HEK293 (cell line): ENCODE data around the gene VPS4A.

Source experiments
- CTCF ChIA-PET: fragments of 350-600 bp; formaldehyde crosslinking; extraction: SDS; loops from one replicate; lab custom pipeline; 2021; ENCODE audit warnings: antibody characterized with exemption; lab: Yijun Ruan, JAX
- POLR2A ChIA-PET: fragments of 300-600 bp; formaldehyde crosslinking; extraction: SDS; loops from one replicate; lab custom pipeline; 2020; ENCODE audit warnings: antibody characterized with exemption, inconsistent platforms; lab: Yijun Ruan, JAX
- H3K27ac ChIP-seq: fragments of 200-500 bp; sonication (Bioruptor generic); 2 replicates; pipeline ENCODE4 v1.5.1; 2014; ENCODE audit warnings: low read depth, low read length, control low read depth, inconsistent platforms; ENCODE audit errors: extremely low read depth
- H3K36me3 ChIP-seq, 2 experiments: fragments of 200-500 bp in 1 of 2; sonication (Bioruptor generic) in 1 of 2; 1 replicate in 1 of 2; 2 replicates in 1 of 2; pipeline ENCODE4 v1.5.1; 2014 to 2017; ENCODE audit warnings: inconsistent platforms in 2 of 2, low read length in 2 of 2; ENCODE audit not compliant: control insufficient read depth in 2 of 2, insufficient read depth in 1 of 2
- H3K4me1 ChIP-seq: fragments of 200-500 bp; sonication (Bioruptor generic); 2 replicates; pipeline ENCODE4 v1.5.1; 2014; ENCODE audit warnings: mild to moderate bottlenecking, low read length, inconsistent platforms; ENCODE audit not compliant: control insufficient read depth, insufficient read depth
- H3K4me3 ChIP-seq: 2 replicates; pipeline ENCODE4 v1.5.1; 2011; ENCODE audit warnings: low read depth, mild to moderate bottlenecking, control low read depth, low read length, moderate library complexity
- H3K9me3 ChIP-seq: fragments of 200-500 bp; sonication (Bioruptor generic); 2 replicates; pipeline ENCODE4 v1.5.1; 2014; ENCODE audit warnings: low read depth, low read length, inconsistent platforms; ENCODE audit not compliant: control insufficient read depth, insufficient read depth
- ATF2 ChIP-seq: fragments of 450-650 bp; formaldehyde crosslinking; IDR thresholded peaks from 2 replicates; pipeline ENCODE4 v1.5.1; 2016; ENCODE audit warnings: missing biosample characterization, missing genetic modification characterization, low read depth
- CTCF ChIP-seq: fragments of 450-650 bp; formaldehyde crosslinking; IDR thresholded peaks from 2 replicates; pipeline ENCODE4 v1.5.1; 2016; ENCODE audit warnings: missing biosample characterization, missing genetic modification characterization
- GLI4 ChIP-seq: fragments of 450-650 bp; formaldehyde crosslinking; IDR thresholded peaks from 2 replicates; pipeline ENCODE4 v1.5.1; 2016; ENCODE audit warnings: missing biosample characterization, missing genetic modification characterization
- MEIS1 ChIP-seq: sonication (generic); formaldehyde crosslinking; IDR thresholded peaks from 2 replicates; pipeline ENCODE4 v1.8.1; 2022; ENCODE audit warnings: missing genetic modification reagents, mild to moderate bottlenecking, borderline replicate concordance
- PRDM10 ChIP-seq: fragments of 450-650 bp; formaldehyde crosslinking; IDR thresholded peaks from 2 replicates; pipeline ENCODE4 v1.5.1; 2016; ENCODE audit warnings: missing biosample characterization, missing genetic modification characterization
- PRDM4 ChIP-seq: fragments of 450-650 bp; formaldehyde crosslinking; IDR thresholded peaks from 2 replicates; pipeline ENCODE4 v1.5.1; 2017; ENCODE audit warnings: missing biosample characterization, missing genetic modification characterization
- SP3 ChIP-seq: fragments of 450-650 bp; formaldehyde crosslinking; IDR thresholded peaks from 2 replicates; pipeline ENCODE4 v1.5.1; 2016; ENCODE audit warnings: missing biosample characterization, missing genetic modification characterization
- ZBTB20 ChIP-seq: fragments of 450-650 bp; formaldehyde crosslinking; IDR thresholded peaks from 2 replicates; pipeline ENCODE4 v1.5.1; 2016; ENCODE audit warnings: missing biosample characterization, missing genetic modification characterization
- ZBTB26 ChIP-seq: fragments of 450-650 bp; formaldehyde crosslinking; optimal IDR thresholded peaks from 2 replicates; pipeline ENCODE3; 2016; ENCODE audit warnings: missing biosample characterization, mild to moderate bottlenecking, missing genetic modification characterization
- ZNF292 ChIP-seq: fragments of 450-650 bp; formaldehyde crosslinking; IDR thresholded peaks from 2 replicates; pipeline ENCODE4 v1.5.1; 2016; ENCODE audit warnings: low read depth, missing biosample characterization, missing genetic modification characterization, borderline replicate concordance
- ZNF335 ChIP-seq: fragments of 450-650 bp; formaldehyde crosslinking; conservative IDR thresholded peaks from 2 replicates; pipeline ENCODE4 v1.5.1; 2016; ENCODE audit warnings: missing biosample characterization, missing genetic modification characterization
- ZNF362 ChIP-seq: fragments of 450-650 bp; formaldehyde crosslinking; IDR thresholded peaks from 2 replicates; pipeline ENCODE4 v1.5.1; 2016; ENCODE audit warnings: missing biosample characterization, missing genetic modification characterization
- ZNF366 ChIP-seq: fragments of 450-650 bp; formaldehyde crosslinking; conservative IDR thresholded peaks from 2 replicates; pipeline ENCODE4 v1.5.1; 2016; ENCODE audit warnings: missing biosample characterization, missing genetic modification characterization
- ZNF501 ChIP-seq: fragments of 450-650 bp; formaldehyde crosslinking; IDR thresholded peaks from 2 replicates; pipeline ENCODE4 v1.5.1; 2016; ENCODE audit warnings: missing biosample characterization, missing genetic modification characterization
- ZNF548 ChIP-seq: fragments of 450-650 bp; formaldehyde crosslinking; IDR thresholded peaks from 2 replicates; pipeline ENCODE4 v1.5.1; 2016; ENCODE audit warnings: missing biosample characterization, missing genetic modification characterization
- ZNF549 ChIP-seq: fragments of 450-650 bp; IDR thresholded peaks from 2 replicates; pipeline ENCODE4 v1.5.1; 2018; ENCODE audit warnings: missing biosample characterization, missing genetic modification characterization, mild to moderate bottlenecking, inconsistent platforms, moderate library complexity
- ZNF658 ChIP-seq: fragments of 450-650 bp; formaldehyde crosslinking; IDR thresholded peaks from 2 replicates; pipeline ENCODE4; 2016; ENCODE audit warnings: missing biosample characterization, missing genetic modification characterization
- ZNF785 ChIP-seq: fragments of 450-650 bp; formaldehyde crosslinking; IDR thresholded peaks from 2 replicates; pipeline ENCODE4 v1.5.1; 2016; ENCODE audit warnings: missing biosample characterization, missing genetic modification characterization

VPS4A gene

GRCh38 chr16:69309316-69309715, 1.8 kb upstream of the VPS4A start:
- POLR2A ChIA-PET: no interaction called here
- TF ChIP-seq ATF2 (tag by site-specific recombination) (no peak), ZNF658 (tag by site-specific recombination) (no peak), ZNF292 (no peak), ZNF785 (tag by site-specific recombination) (no peak), ZNF548 (no peak), ZNF362 (no peak), GLI4 (no peak)
- Histone ChIP-seq H3K9me3 (no peaks in the 10 kb centered on the region), H3K36me3 (peaks cover 10 to 18% of the 10 kb centered on the region in 2 experiments; a peak in 2 of 3 replicates), H3K27ac (no peak overlapping the region), H3K4me1 (no peaks in the 10 kb centered on the region), H3K4me3 (no peak overlapping the region)
- CTCF ChIA-PET: interaction anchor here (0.6 kb wide), 1 partner anchor 158 kb away, joined by 3 read pairs; no protein-coding TSS in a partner anchor

GRCh38 chr16:69311533-69312387, 610 bp downstream of the VPS4A start:
- ChIA-PET POLR2A (interaction anchor here (0.6 to 1.4 kb wide), 4 partner anchors 12 to 206 kb away, joined by 3 to 4 read pairs (median 3); partner anchors contain the start of gene HAS3), CTCF (interaction anchor here (0.7 to 1.3 kb wide), 8 partner anchors 15 to 790 kb away, joined by 3 to 6 read pairs (median 3); partner anchors contain the start of genes NIP7 and PDF)
- no peaks in the 10 kb centered on the region for H3K4me1 ChIP-seq
- TF ChIP-seq PRDM10 (tag by site-specific recombination) (no peak), PRDM4 (tag by site-specific recombination) (no peak), CTCF (tag by site-specific recombination) (peak; percentile 85), ZBTB26 (peak; percentile 65), ZNF549 (tag by site-specific recombination) (0 out of 2 replicates have a peak, but pooled peaks have one; percentile 15), MEIS1 (CRISPR knock-in tag) (0 out of 2 replicates have a peak, but pooled peaks have one; percentile 47), ZNF501 (no peak), SP3 (0 out of 2 replicates have a peak, but pooled peaks have one; percentile 8), ZBTB20 (tag by site-specific recombination) (peak; percentile 97), ZNF366 (tag by site-specific recombination) (no peak), ZNF335 (tag by site-specific recombination) (peak; percentile 73)

More at GRCh38 chr16:69311533-69312387, 610 bp downstream of the VPS4A start:
- H3K9me3 ChIP-seq: no peaks in the 10 kb centered on the region
- H3K36me3 ChIP-seq: peaks cover 14 to 41% of the 10 kb centered on the region in 2 experiments; a peak in 2 of 3 replicates
- H3K27ac ChIP-seq: peak overlapping the region; percentile 93
- peak overlapping the region; percentile 82 for H3K4me3 ChIP-seq
